GM23338 (cell line): Measurements from ENCODE around the gene GPR55. TPM values are rescaled to one million over a fixed set of nuclear protein-coding genes. Genes with fewer than 3 reads are reported as not detected.

Experiments
- CTCF ChIP-seq, 2 experiments: fragments of 200-600 bp in 1 of 2; sonication (generic) in 1 of 2; conservative IDR thresholded peaks; 2 replicates each; pipeline versions ENCODE4 v1.5.1 to v1.6.1; 2016 to 2017; ENCODE audit warnings: antibody characterized with exemption in 2 of 2, low read depth in 2 of 2, mild to moderate bottlenecking in 2 of 2, moderate library complexity in 1 of 2
- ETS1 ChIP-seq: IDR thresholded peaks from 2 replicates; pipeline ENCODE4 v1.6.1; 2016; ENCODE audit warnings: antibody characterized with exemption
- EZH2phosphoT487 ChIP-seq: fragments of 200-600 bp; sonication (generic); IDR thresholded peaks from one replicate; pipeline ENCODE4 v1.8.1; 2018; ENCODE audit warnings: antibody characterized with exemption; ENCODE audit not compliant: unreplicated experiment
- JUNB ChIP-seq: IDR thresholded peaks from one replicate; pipeline ENCODE4 v1.6.1; 2016; ENCODE audit warnings: antibody characterized with exemption; ENCODE audit not compliant: unreplicated experiment
- NANOG ChIP-seq: IDR thresholded peaks from 2 replicates; pipeline ENCODE4 v1.6.1; 2016; ENCODE audit warnings: antibody characterized with exemption, borderline replicate concordance
- POLR2AphosphoS5 ChIP-seq: IDR thresholded peaks from 2 replicates; pipeline ENCODE4 v1.6.1; 2016; ENCODE audit warnings: antibody characterized with exemption, low read depth
- ZNF114 ChIP-seq: fragments of 250-450 bp; sonication (Bioruptor Pico); IDR thresholded peaks from 2 replicates; pipeline ENCODE4 v1.5.0; 2020; ENCODE audit warnings: mild to moderate bottlenecking, moderate library complexity
- ZNF331 ChIP-seq: fragments of 250-450 bp; sonication (Bioruptor Pico); IDR thresholded peaks from 2 replicates; pipeline ENCODE4 v1.5.0; 2020; ENCODE audit warnings: low read depth, mild to moderate bottlenecking, moderate library complexity
- polyA plus RNA-seq: library from polyadenylated mRNA; unstranded; fragments of >200 nt; fragmentation: Nextera tagmentation; extraction: Ambion mirVana; gene quantifications from 2 replicates; pipeline ENCODE4 v1.2.1, GENCODE V29; 2016
- total RNA-seq: library from RNA; depleted of rRNA; stranded (reverse); fragments of >200 nt; shearing (Covaris generic); gene quantifications from 2 replicates; pipeline ENCODE4 v1.2.3, GENCODE V29; 2014
- TF ChIP-seq, protein P1 (sequence below): fragments of 250-450 bp; sonication (Bioruptor Pico); IDR thresholded peaks from 2 replicates; pipeline ENCODE4 v1.5.0; 2020; ENCODE audit warnings: mild to moderate bottlenecking, moderate library complexity

GPR55 gene
- total and polyA plus RNA-seq, 2 experiments from 2014 or later: not detected

DNA sequence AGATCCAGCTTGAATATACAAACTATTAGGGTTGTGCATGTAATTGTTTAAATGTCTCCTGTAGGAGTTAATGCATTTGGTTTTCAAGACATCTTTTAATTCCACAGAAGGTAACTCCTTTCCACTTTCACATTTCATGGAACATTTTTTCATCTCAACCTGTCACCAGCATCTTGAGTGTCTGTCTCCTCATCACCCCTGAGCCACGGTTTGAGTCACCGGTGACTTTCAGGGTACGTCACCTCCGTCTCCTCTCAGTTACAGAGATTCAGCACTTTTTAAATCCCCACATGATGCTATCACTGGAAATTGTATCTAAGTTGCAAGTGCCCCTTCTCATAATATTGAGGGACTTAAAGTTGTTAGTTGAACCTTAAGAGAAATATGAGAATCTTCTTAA is 25.3 kb downstream of the GPR55 start (continued):
- TF ChIP-seq, protein P1, sequence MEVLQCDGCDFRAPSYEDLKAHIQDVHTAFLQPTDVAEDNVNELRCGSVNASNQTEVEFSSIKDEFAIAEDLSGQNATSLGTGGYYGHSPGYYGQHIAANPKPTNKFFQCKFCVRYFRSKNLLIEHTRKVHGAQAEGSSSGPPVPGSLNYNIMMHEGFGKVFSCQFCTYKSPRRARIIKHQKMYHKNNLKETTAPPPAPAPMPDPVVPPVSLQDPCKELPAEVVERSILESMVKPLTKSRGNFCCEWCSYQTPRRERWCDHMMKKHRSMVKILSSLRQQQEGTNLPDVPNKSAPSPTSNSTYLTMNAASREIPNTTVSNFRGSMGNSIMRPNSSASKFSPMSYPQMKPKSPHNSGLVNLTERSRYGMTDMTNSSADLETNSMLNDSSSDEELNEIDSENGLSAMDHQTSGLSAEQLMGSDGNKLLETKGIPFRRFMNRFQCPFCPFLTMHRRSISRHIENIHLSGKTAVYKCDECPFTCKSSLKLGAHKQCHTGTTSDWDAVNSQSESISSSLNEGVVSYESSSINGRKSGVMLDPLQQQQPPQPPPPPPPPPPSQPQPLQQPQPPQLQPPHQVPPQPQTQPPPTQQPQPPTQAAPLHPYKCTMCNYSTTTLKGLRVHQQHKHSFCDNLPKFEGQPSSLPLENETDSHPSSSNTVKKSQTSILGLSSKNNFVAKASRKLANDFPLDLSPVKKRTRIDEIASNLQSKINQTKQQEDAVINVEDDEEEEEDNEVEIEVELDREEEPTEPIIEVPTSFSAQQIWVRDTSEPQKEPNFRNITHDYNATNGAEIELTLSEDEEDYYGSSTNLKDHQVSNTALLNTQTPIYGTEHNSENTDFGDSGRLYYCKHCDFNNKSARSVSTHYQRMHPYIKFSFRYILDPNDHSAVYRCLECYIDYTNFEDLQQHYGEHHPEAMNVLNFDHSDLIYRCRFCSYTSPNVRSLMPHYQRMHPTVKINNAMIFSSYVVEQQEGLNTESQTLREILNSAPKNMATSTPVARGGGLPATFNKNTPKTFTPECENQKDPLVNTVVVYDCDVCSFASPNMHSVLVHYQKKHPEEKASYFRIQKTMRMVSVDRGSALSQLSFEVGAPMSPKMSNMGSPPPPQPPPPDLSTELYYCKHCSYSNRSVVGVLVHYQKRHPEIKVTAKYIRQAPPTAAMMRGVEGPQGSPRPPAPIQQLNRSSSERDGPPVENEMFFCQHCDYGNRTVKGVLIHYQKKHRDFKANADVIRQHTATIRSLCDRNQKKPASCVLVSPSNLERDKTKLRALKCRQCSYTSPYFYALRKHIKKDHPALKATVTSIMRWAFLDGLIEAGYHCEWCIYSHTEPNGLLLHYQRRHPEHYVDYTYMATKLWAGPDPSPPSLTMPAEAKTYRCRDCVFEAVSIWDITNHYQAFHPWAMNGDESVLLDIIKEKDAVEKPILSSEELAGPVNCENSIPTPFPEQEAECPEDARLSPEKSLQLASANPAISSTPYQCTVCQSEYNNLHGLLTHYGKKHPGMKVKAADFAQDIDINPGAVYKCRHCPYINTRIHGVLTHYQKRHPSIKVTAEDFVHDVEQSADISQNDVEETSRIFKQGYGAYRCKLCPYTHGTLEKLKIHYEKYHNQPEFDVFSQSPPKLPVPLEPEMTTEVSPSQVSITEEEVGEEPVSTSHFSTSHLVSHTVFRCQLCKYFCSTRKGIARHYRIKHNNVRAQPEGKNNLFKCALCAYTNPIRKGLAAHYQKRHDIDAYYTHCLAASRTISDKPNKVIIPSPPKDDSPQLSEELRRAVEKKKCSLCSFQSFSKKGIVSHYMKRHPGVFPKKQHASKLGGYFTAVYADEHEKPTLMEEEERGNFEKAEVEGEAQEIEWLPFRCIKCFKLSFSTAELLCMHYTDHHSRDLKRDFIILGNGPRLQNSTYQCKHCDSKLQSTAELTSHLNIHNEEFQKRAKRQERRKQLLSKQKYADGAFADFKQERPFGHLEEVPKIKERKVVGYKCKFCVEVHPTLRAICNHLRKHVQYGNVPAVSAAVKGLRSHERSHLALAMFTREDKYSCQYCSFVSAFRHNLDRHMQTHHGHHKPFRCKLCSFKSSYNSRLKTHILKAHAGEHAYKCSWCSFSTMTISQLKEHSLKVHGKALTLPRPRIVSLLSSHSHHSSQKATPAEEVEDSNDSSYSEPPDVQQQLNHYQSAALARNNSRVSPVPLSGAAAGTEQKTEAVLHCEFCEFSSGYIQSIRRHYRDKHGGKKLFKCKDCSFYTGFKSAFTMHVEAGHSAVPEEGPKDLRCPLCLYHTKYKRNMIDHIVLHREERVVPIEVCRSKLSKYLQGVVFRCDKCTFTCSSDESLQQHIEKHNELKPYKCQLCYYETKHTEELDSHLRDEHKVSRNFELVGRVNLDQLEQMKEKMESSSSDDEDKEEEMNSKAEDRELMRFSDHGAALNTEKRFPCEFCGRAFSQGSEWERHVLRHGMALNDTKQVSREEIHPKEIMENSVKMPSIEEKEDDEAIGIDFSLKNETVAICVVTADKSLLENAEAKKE (CRISPR knock-in tag): no peak
- TF ChIP-seq POLR2AphosphoS5: no peak
- TF ChIP-seq ZNF114: no peak
- TF ChIP-seq ZNF331 (CRISPR knock-in tag): no peak
- TF ChIP-seq ETS1: no peak
- TF ChIP-seq EZH2phosphoT487: no peak
- TF ChIP-seq CTCF (conservative IDR thresholded peaks at IDR 0.05; ENCODE audit: low read depth in 2 of 2): no peak
- no peak for TF ChIP-seq JUNB
- TF ChIP-seq NANOG: no peak
